Karpas-422 (cell line): Measurements from ENCODE around the gene ATP11A. TPM values are rescaled to one million over a fixed set of nuclear protein-coding genes. Genes with fewer than 3 reads are reported as not detected.
"Not testable (repeated sequence)": the region's sequence is repeated elsewhere in the genome, so short reads cannot be mapped to it uniquely, and the experiment has no call there.

Experiments
- DNase-seq: peaks from one replicate; pipeline ENCODE4 v3.0.0-alpha.2; 2015
- H2AFZ ChIP-seq: fragments of 200-600 bp; sonication (generic); 2 replicates; pipeline ENCODE4 v1.6.1; 2014; ENCODE audit warnings: antibody characterized with exemption, low read length, mixed read lengths
- H3K27ac ChIP-seq: fragments of 200-600 bp; sonication (generic); 2 replicates; pipeline ENCODE4 v1.5.1; 2014; ENCODE audit warnings: mild to moderate bottlenecking, low read length, moderate library complexity
- H3K27me3 ChIP-seq: fragments of 200-600 bp; sonication (generic); 2 replicates; pipeline ENCODE4 v1.6.1; 2014; ENCODE audit warnings: low read length, mixed read lengths
- H3K36me3 ChIP-seq: fragments of 200-600 bp; sonication (generic); 2 replicates; pipeline ENCODE4 v1.6.1; 2014; ENCODE audit warnings: low read length, mixed read lengths; ENCODE audit not compliant: insufficient read depth
- H3K4me1 ChIP-seq: fragments of 200-600 bp; sonication (generic); 2 replicates; pipeline ENCODE4 v1.6.1; 2014; ENCODE audit warnings: mild to moderate bottlenecking, low read length, mixed read lengths
- H3K4me2 ChIP-seq: fragments of 200-600 bp; sonication (generic); 2 replicates; pipeline ENCODE4 v1.6.1; 2014; ENCODE audit warnings: low read length, low read depth, mild to moderate bottlenecking; ENCODE audit not compliant: poor library complexity, severe bottlenecking
- H3K4me3 ChIP-seq: fragments of 200-600 bp; sonication (generic); 2 replicates; pipeline ENCODE4 v1.5.1; 2014; ENCODE audit warnings: mild to moderate bottlenecking, antibody characterized with exemption, low read length, mixed read lengths
- H3K79me2 ChIP-seq: fragments of 200-600 bp; sonication (generic); 2 replicates; pipeline ENCODE4 v1.6.1; 2014; ENCODE audit warnings: mild to moderate bottlenecking, low read length, mixed read lengths
- H3K9ac ChIP-seq: fragments of 200-600 bp; sonication (generic); 2 replicates; pipeline ENCODE4 v1.6.0; 2014; ENCODE audit warnings: low read length
- H3K9me2 ChIP-seq: fragments of 200-600 bp; sonication (generic), shearing (Covaris generic); replicated peaks from 2 replicates; pipeline ENCODE4 v1.6.0; 2014; ENCODE audit warnings: mild to moderate bottlenecking, low read length, moderate library complexity; ENCODE audit not compliant: insufficient read depth
- H3K9me3 ChIP-seq: fragments of 300-700, 200-600 bp; sonication (generic); 2 replicates; pipeline ENCODE4 v1.6.1; 2014; ENCODE audit warnings: low read length, mixed read lengths
- H4K20me1 ChIP-seq: fragments of 200-600 bp; sonication (generic); 2 replicates; pipeline ENCODE4 v1.6.1; 2014; ENCODE audit warnings: mild to moderate bottlenecking, antibody characterized with exemption, low read length, low read depth; ENCODE audit not compliant: insufficient read depth
- total RNA-seq: library from RNA; depleted of rRNA; stranded (reverse); fragments of >200 nt; shearing (Covaris generic); gene quantifications from 2 replicates; pipeline ENCODE4 v1.2.3, GENCODE V29; 2014; ENCODE audit warnings: low replicate concordance

ATP11A gene
- total RNA-seq, 1 experiment from 2014 or later, result 0.11 TPM

- H3K9me2 ChIP-seq, result no peaks in the 10 kb centered on the region
- H3K36me3 ChIP-seq, result no peaks in the 10 kb centered on the region
- no peak overlapping the region for H2AFZ ChIP-seq
- no peaks in the 10 kb centered on the region for H3K79me2 ChIP-seq
- peaks cover 4% of the 10 kb centered on the region; the same call in 1 of the 2 replicates for H3K9me3 ChIP-seq
- H3K4me2 ChIP-seq, result no peak overlapping the region
- DNase-seq, result no peak
- H3K27me3 ChIP-seq, result no peaks in the 10 kb centered on the region
- H3K9ac ChIP-seq, result no peak overlapping the region
- no peaks in the 10 kb centered on the region for H3K4me1 ChIP-seq
- no peak overlapping the region for H3K4me3 ChIP-seq
- H4K20me1 ChIP-seq, result no peaks in the 10 kb centered on the region
- H3K27ac ChIP-seq, result no peak overlapping the region
These were observed 150.8 kb downstream of the ATP11A start for GRCh38 chr13:112840472-112841302.

DNA sequence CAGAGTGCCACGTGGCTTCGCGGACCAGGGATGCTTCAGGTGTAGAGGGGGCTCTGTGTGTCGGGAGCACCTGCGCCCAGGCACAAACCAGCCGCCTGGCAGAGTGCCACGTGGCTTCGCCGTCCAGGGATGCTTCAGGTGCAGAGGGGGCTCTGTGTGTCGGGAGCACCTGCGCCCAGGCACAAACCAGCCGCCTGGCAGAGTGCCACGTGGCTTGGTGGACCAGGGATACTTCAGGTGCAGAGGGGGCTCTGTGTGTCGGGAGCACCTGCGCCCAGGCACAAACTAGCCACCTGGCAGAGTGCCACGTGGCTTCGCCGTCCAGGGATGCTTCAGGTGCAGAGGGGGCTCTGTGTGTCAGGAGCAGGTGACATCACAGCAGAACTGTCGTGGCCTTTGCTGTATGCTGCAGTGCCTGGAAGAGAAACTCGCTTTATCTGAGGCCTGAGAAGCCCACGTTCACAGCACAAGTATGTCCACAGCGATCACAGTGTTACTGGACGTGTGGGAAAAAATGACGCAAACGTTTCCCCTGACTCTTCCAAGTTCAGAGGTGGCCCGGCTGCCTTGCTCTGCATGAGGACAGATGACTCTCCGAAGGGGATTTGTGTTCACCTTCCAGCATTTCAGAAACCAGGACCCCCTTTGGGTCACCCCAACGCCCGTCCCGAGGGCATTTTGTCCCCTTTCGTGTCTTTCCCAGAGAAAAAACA lies 151.6 kb downstream of the ATP11A start:
- DNase-seq, H3K9ac ChIP-seq, H3K4me2 ChIP-seq, H4K20me1 ChIP-seq, H3K27me3 ChIP-seq, H3K4me3 ChIP-seq, H3K9me2 ChIP-seq, H3K79me2 ChIP-seq, H3K36me3 ChIP-seq, H3K27ac ChIP-seq, H3K4me1 ChIP-seq, H3K9me3 ChIP-seq, H2AFZ ChIP-seq: not testable (repeated sequence)

DNA sequence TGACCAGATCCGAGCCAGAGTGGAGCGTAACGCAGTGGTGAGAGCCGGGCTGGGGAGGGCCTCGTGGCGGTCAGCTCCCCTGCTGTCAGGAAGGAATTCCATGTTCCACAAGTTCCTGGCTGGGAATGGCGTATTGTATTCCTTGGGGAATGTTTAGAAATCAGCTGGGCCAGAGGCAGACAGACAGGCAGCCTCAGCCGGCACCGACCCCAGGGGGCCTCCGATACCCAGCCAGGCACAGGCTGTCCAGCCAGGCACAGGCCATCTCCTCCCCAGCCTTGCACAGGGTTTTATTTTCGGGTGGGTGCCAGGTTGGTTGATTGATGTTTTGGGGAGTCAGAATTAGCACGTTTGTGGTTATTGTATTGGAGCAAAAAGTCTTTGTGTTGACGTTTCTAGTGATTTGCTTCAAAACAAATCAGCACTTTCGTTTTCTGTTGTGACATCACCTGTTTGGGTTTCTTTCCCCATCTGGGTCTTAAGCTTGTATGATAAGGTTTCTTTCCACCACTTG lies 152.6 kb downstream of the ATP11A start:
- peaks cover 4% of the 10 kb centered on the region; the same call in 1 of the 2 replicates for H3K9me3 ChIP-seq
- H3K79me2 ChIP-seq, result no peaks in the 10 kb centered on the region
- H2AFZ ChIP-seq, result no peak overlapping the region
- no peak overlapping the region for H3K4me2 ChIP-seq
- no peak for DNase-seq
- H3K9me2 ChIP-seq, result no peaks in the 10 kb centered on the region
- no peak overlapping the region for H3K4me3 ChIP-seq
- H3K36me3 ChIP-seq, result no peaks in the 10 kb centered on the region
- H4K20me1 ChIP-seq, result no peaks in the 10 kb centered on the region
- no peak overlapping the region for H3K9ac ChIP-seq
- no peaks in the 10 kb centered on the region for H3K4me1 ChIP-seq
- H3K27ac ChIP-seq, result no peak overlapping the region
- H3K27me3 ChIP-seq, result no peaks in the 10 kb centered on the region

DNA sequence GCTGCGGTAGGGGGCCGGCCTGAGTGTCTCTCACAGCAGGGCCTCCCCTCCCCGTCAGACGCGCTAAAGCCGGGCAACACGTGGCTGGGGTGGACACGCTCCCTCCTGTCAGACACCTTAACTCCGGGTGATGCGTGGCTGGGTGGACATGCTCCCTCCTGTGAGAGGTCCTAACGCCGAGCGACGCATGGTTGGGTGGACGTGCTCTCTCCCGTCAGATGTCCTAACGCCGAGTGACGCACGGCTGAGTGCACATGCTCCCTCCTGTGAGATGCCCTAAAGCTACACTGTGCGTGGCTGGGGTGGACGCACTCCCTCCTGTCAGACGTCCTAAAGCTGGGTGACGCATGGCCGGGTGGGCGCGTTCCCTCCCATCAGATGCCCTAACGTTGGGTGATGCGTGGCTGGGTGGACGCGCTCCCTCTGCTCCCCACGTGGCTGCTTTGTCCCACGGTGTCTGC lies 153.1 kb downstream of the ATP11A start:
- H3K9me2 ChIP-seq, result no peaks in the 10 kb centered on the region
- peaks cover 4% of the 10 kb centered on the region; the same call in 1 of the 2 replicates for H3K9me3 ChIP-seq
- no peaks in the 10 kb centered on the region for H3K27me3 ChIP-seq
- no peak overlapping the region for H3K9ac ChIP-seq
- no peak overlapping the region for H3K4me2 ChIP-seq
- H3K27ac ChIP-seq, result no peak overlapping the region
- DNase-seq, result no peak
- H3K79me2 ChIP-seq, result no peaks in the 10 kb centered on the region
- no peaks in the 10 kb centered on the region for H3K4me1 ChIP-seq
- H3K4me3 ChIP-seq, result no peak overlapping the region
- H3K36me3 ChIP-seq, result no peaks in the 10 kb centered on the region
- no peaks in the 10 kb centered on the region for H4K20me1 ChIP-seq
- H2AFZ ChIP-seq, result no peak overlapping the region

DNA sequence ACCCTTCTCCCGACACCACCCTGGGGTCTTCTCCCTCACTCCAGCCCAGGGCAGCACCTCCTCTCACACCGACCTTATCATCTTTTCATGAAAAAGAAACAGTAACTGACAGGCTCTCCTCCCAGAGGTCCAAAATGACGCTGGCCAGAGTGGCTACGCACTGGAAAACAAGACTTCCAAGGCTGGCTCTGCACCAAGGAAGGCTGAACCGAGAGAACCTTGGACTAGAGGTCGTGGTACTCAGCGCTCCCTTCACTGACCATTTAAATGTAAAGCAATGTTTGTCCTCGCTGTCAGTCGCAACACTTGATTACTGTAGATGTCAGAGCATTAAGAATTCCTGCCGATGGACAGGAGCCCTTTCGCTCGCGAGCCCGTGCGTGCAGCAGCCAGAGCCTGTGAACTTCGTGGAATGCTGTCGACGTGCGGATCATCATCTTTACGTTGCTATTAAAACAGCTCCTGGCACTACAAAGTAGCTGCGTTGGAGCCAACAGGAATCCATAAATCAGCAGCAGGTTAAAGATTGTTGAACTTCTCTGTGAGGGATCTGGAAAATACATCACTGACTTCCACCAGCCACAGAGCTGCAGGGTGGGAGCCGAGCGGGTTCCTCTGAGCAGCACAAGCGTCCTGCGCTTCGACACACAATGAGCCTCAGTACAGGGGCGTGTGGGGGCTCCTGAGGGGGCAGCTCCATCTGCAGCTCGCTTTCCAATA lies 153.7 kb downstream of the ATP11A start:
- Histone ChIP-seq H3K79me2 (no peaks in the 10 kb centered on the region), H4K20me1 (no peaks in the 10 kb centered on the region), H2AFZ (no peak overlapping the region), H3K9me2 (no peaks in the 10 kb centered on the region), H3K27me3 (no peaks in the 10 kb centered on the region), H3K27ac (no peak overlapping the region), H3K9ac (no peak overlapping the region), H3K4me2 (no peak overlapping the region), H3K36me3 (no peaks in the 10 kb centered on the region), H3K4me3 (no peak overlapping the region), H3K4me1 (no peaks in the 10 kb centered on the region), H3K9me3 (peaks cover 4% of the 10 kb centered on the region; the same call in 1 of the 2 replicates)
- DNase-seq, result no peak

GRCh38 chr13:112844411-112844810 lies 154.6 kb downstream of the ATP11A start:
- Histone ChIP-seq H3K36me3 (no peaks in the 10 kb centered on the region), H3K4me1 (no peaks in the 10 kb centered on the region), H4K20me1 (no peaks in the 10 kb centered on the region)

DNA sequence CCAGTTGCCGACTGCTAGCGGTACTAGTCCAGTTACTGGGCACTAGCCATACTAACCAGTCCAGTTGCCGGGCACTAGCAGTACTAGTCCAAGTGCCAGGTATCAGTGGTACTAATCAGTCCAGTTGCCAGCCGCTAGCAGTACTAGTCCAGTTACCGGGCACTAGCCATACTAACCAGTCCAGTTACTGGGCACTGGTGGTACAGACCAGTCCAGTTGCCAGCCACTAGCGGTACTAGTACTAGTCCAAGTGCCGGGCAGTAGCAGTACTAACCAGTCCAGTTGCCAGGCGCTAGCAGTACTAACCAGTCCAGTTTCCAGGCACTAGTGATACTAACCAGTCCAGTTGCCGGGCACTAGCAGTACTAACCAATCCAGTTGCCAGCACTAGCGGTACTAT lies 155.0 kb downstream of the ATP11A start:
- no peak overlapping the region for H3K9ac ChIP-seq
- no peaks in the 10 kb centered on the region for H3K27me3 ChIP-seq
- no peaks in the 10 kb centered on the region for H3K4me1 ChIP-seq
- no peak overlapping the region for H3K4me2 ChIP-seq
- H3K27ac ChIP-seq, result no peak overlapping the region
- no peaks in the 10 kb centered on the region for H4K20me1 ChIP-seq
- no peaks in the 10 kb centered on the region for H3K79me2 ChIP-seq
- H3K4me3 ChIP-seq, result no peak overlapping the region
- H2AFZ ChIP-seq, result no peak overlapping the region
- H3K9me2 ChIP-seq, result no peaks in the 10 kb centered on the region
- H3K36me3 ChIP-seq, result no peaks in the 10 kb centered on the region
- no peak for DNase-seq
- H3K9me3 ChIP-seq, result peaks cover 4% of the 10 kb centered on the region; the same call in 1 of the 2 replicates

More at GRCh38 chr13:112844411-112844810, 154.6 kb downstream of the ATP11A start:
- DNase-seq, result no peak
- H3K79me2 ChIP-seq, result no peaks in the 10 kb centered on the region
- H3K9ac ChIP-seq, result no peak overlapping the region
- H3K4me2 ChIP-seq, result no peak overlapping the region
- H3K9me3 ChIP-seq, result peaks cover 4% of the 10 kb centered on the region; the same call in 1 of the 2 replicates
- no peaks in the 10 kb centered on the region for H3K27me3 ChIP-seq
- no peaks in the 10 kb centered on the region for H3K9me2 ChIP-seq
- H3K27ac ChIP-seq, result no peak overlapping the region
- no peak overlapping the region for H2AFZ ChIP-seq
- H3K4me3 ChIP-seq, result no peak overlapping the region
